22Rv1 (cell line): ENCODE results near the gene KRT23.

Experiments used
- H3K27ac ChIP-seq: fragments of 450-650 bp; 2 replicates; pipeline ENCODE4 v1.5.1; 2017
- ZFX ChIP-seq: fragments of 450-650 bp; IDR thresholded peaks from 2 replicates; pipeline ENCODE4 v1.6.1; 2017; ENCODE audit warnings: antibody characterized with exemption, borderline replicate concordance
- TF ChIP-seq, protein P1 (sequence below): fragments of 450-650 bp; IDR thresholded peaks from 2 replicates; pipeline ENCODE4 v1.5.1; 2017; ENCODE audit warnings: mild to moderate bottlenecking

The KRT23 gene

DNA sequence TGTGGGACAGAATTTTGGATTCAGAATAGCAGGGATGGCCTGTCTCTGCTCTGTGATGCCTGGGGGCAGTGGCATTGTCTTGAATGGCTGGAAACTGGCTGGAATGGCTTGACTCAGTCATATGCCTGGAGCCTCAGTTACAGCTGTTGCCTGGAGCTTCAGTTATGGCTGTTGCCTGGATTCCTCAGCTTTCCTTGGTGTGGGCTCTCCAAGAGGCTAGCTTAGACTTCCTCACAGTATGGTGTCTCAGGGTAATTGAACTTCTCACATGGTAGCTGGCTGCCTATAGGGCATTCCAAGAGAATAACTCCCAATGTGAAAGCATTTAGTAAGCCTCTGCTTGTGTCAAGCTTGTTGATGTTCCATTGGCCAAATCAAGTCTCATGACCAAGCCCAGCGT lies 21.1 kb downstream of the KRT23 start:
- H3K27ac ChIP-seq = no peak overlapping the region
- TF ChIP-seq, protein P1, sequence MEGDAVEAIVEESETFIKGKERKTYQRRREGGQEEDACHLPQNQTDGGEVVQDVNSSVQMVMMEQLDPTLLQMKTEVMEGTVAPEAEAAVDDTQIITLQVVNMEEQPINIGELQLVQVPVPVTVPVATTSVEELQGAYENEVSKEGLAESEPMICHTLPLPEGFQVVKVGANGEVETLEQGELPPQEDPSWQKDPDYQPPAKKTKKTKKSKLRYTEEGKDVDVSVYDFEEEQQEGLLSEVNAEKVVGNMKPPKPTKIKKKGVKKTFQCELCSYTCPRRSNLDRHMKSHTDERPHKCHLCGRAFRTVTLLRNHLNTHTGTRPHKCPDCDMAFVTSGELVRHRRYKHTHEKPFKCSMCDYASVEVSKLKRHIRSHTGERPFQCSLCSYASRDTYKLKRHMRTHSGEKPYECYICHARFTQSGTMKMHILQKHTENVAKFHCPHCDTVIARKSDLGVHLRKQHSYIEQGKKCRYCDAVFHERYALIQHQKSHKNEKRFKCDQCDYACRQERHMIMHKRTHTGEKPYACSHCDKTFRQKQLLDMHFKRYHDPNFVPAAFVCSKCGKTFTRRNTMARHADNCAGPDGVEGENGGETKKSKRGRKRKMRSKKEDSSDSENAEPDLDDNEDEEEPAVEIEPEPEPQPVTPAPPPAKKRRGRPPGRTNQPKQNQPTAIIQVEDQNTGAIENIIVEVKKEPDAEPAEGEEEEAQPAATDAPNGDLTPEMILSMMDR = no peak
- no peak for TF ChIP-seq ZFX

DNA sequence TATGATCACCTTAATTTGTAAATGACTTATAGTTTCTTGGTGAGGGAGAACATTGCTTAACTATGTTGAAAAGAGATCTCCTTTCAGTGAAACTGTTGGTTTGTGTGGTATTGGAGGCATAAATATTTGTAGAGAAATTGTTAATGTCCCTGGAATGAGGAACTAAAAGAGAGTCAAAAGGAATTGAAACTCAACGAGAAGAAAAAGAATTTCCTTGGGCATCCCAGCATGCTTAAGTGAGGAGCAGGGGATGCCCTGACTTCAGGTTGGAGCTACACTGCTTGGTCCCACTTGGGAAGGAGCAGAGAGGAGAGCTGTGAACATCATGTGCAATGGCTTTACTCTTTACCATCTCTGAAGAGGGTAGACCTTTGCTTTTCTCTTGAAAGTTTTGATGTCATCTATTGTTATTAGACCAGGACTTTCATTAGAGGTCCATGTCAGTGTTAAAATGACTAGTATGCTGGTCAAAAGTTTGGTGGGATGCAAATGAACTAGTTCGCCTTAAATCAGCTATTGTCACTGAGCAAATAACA lies 21.7 kb downstream of the KRT23 start:
- no peak overlapping the region for H3K27ac ChIP-seq
- TF ChIP-seq ZFX = no peak
- TF ChIP-seq, protein P1 = no peak

DNA sequence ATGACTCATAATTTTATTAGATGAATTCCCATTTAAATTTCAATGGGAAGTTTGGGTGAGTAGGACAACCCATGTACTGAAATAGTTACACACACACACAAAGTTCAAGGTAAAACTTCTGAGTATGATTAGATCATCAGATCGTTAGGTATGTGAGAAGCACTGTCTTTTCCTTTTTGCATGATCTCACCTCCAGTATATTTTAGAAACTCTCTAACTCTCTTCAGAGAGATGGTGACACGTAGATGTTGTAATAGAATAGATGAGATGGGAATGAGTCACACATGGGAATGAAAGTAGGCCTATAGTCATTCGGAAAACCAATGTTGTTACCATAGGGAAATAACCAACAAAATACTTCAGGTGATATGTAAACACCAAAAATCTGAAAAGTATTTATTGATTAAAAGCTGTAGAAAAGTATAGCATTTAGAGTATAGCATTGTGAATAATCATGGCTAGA lies 22.2 kb downstream of the KRT23 start:
- H3K27ac ChIP-seq = no peak overlapping the region
- TF ChIP-seq ZFX = no peak
- TF ChIP-seq, protein P1 = no peak

DNA sequence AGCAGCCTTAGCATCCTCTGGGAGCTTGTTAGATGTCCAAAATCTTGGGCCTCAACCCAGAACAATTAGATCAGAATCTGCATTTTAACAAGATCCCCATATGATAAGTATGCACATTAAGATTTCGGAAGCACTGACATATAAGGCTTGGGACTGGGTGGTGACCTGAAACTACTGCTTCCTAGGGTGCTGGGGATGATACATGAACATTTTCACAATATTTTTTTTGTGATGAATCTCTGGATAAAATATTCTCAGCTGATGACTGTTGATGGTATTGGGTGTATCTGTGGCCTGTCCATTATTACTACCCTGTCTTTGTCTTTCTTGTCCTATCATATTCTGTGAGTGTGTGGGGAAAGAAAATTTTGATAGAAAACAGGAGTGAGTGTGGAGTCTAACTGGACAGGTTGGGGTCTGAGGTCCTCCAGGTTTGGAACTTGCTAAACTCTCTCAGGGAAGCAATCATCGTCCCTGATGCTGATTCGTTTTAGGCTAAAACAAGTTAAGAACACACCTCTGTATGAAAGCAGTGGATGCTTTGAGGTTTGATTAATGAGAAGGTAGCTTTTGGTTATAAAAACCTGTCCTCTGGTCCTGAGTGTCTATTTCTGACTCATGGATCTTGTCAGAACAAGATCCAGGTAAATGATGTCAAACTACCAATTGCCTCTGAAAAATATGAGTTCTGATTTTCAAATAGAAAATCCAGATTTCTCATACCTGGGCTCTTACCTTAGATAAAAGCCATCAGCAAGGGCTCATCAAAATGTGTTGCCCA lies 23.2 kb downstream of the KRT23 start:
- TF ChIP-seq, protein P1 = no peak
- TF ChIP-seq ZFX = no peak
- no peak overlapping the region for H3K27ac ChIP-seq

DNA sequence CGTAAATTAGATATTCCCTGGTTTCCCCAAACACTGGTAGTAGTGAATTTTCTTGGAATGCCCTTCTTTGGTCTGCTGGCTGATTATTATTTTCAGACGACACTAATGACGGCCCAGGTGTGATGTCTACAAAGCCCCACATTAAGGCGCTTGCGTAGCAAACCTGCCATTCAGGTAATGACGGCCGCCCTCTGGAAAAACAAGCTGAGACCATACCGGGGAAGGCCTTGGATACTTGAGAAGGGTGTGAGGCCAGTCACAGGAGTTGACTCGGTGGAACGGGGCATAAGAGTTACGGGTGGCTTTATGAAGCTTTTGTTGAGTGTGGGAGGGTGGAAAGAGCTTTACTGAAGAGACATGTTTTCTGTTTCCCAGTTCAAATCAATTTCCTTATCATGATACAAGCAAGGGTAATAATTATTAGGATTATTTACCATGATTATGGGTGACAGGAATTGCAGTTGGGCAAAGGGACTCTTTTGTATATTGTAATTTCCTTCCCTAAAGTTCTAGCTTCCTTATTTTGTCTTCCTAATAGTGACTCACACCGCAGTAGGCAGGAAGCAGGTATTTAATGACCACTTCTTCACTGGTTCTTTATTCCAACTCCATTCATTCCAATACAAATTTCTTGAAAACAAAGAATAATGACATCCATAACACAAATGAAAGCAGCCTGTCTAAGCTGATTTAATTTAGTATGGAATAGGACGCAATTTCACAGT lies 24.8 kb downstream of the KRT23 start:
- no peak overlapping the region for H3K27ac ChIP-seq

DNA sequence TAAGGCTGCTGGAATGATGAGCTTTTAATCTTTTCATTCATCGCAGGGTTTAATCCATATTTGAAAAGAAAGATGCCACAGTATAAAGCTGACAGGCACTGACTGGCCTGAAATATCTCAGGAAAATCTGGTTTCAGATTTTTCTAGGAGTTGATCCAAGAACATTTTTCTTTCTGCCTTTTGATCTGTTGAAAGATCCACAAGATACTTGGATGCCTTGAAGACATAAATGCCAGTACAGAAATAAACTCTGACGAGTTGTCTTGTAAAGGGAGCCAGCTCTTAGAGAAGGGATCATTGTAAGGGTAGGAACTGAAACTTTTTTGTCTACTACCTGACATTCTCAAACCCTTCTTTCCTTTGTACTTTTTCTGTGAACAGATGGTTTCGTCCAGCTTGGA lies 27.0 kb downstream of the KRT23 start:
- TF ChIP-seq, protein P1 = no peak
- no peak for TF ChIP-seq ZFX
- H3K27ac ChIP-seq = no peak overlapping the region

More for the DNA sequence above, 24.8 kb downstream of the KRT23 start:
- TF ChIP-seq, protein P1 = no peak
- TF ChIP-seq ZFX = no peak
